SKM-1 treated with dmso at 0.1 percent for 144 hours (cell line): Measurements from ENCODE around the gene ESPL1.
"Not testable (repeated sequence)": the region's sequence is repeated elsewhere in the genome, so short reads cannot be mapped to it uniquely, and the experiment has no call there.

Experiments
- DNase-seq: peaks from one replicate; lab custom pipeline; 2025; ENCODE audit not compliant: unreplicated experiment; lab: John Stamatoyannopoulos, UW

Gene ESPL1

DNA sequence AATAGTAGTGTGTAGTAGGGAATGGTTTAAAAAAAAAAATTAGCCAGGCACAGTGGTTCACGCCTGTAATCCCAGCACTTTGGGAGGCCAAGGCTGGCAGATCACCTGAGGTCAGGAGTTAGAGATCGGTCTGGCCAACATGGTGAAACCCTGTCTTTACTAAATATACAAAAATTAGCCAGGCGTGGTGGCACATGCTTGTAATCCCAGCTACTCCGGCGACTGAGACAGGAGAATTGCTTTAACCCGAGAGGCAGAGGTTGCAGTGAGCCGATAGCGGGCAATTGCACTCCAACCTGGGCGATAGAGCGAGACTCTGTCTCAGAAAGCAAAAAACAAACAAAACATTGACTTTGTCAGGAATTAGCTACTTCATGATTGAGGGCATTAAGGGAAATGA lies 29.0 kb downstream of the ESPL1 start:
- DNase-seq, result not testable (repeated sequence)

DNA sequence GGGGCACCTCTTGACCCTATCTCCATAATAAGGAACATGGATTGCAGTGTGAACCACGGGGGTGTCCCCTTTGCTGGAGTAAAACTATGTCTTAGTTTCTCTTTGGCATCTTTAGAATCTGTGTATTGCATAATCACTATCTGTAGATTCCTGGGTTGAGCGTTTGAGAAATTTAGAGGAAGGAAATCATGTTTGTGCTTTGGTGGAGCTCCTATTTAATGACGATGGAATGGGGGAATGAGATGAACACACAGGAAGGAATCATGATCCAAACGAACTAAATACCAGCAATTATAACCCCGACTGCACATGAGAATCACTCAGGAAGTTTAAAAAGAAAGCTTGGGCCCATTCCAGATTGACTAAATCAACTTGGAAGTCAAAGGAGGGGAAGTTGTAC lies 30.1 kb downstream of the ESPL1 start:
- no peak for DNase-seq

DNA sequence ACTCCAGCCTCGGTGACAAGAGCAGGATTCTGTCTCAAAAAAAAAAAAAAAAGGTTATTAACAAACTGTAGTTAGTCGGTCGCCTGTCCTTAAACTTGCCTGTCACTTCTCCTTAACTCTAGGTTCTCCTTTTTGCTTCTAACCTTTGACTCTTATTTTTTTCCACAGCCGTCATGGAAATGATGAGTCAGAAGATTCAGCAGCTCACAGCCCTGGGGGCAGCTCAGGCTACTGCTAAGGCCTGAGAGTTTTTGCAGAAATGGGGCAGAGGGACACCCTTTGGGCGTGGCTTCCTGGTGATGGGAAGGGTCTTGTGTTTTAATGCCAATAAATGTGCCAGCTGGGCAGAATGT lies 31.0 kb downstream of the ESPL1 start:
- peak; percentile 59 for DNase-seq

DNA sequence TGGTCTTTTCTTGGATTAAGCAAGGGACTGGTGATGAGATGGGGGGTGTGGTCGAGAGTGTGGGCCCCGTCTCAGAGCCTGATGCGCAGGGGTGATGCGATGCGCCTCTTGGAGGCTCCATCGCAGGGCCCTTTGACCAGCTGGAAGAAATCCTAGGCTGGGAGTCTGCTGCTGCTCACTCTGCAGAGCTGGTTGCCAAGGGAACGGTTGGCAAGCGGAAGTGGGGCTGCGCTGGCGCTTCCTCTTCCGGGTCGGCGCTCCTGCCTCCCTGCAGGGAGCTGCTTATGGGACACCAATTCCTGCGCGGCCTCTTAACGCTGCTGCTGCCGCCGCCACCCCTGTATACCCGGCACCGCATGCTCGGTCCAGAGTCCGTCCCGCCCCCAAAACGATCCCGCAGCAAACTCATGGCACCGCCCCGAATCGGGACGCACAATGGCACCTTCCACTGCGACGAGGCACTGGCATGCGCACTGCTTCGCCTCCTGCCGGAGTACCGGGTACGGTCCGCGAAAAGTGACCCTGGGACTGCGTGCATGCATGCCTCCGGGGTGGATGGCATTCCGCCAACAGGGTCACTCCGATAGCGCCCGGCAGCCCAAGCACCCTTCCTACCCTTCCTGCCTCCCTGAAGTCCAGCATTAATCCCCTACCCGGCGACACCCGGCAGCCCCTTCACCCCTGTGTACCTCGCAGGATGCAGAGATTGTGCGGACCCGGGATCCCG lies 31.5 kb downstream of the ESPL1 start, which contains the start of gene MYG1:
Gene MYG1 (plus strand): TSS at position 242 of the 727 bp plus-strand sequence. CDS start 43 bp downstream, at position 285.
- DNase-seq, result peak; percentile 63

DNA sequence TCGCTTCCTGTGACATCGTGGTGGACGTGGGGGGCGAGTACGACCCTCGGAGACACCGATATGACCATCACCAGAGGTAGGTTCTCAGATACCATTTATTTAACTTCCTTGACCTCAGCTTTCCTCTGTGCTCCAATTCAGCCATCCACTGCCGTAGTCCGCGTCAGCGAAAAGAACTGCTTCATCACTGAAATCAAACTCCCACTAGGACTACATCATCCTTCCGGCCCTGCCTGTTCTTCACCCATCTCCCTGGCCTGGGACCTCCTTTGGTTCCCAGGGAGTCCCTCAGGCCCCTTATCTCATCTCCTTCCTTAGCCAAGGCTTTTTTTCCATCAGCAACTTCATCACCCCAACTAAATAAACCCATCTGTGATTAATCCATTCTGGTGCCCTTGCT lies 32.1 kb downstream of the ESPL1 start:
- DNase-seq, result no peak

DNA sequence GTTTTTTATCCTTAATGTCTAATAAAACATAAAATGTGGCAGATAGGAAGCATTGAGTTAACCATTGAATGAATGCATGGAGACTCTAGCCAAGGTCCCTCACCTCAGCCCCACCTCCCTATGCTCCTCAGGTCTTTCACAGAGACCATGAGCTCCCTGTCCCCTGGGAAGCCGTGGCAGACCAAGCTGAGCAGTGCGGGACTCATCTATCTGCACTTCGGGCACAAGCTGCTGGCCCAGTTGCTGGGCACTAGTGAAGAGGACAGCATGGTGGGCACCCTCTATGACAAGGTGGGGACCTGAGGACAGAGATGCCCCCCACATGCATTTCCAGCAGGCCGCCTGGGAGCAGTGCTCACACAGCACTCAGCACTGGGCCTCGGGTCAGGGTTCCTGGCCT lies 34.8 kb downstream of the ESPL1 start:
- no peak for DNase-seq

DNA sequence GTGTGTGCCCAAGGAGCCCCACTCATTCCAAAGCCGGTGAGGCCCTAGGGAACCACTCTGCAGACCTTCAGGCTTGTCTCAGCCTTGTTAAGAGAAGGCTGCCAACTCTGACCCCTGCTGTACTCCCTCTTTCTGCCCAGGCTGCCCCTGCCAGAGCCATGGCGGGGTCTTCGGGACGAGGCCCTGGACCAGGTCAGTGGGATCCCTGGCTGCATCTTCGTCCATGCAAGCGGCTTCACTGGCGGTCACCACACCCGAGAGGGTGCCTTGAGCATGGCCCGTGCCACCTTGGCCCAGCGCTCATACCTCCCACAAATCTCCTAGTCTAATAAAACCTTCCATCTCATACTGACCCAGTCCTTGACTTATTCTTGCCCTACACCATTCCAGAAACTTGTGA lies 38.7 kb downstream of the ESPL1 start:
- DNase-seq, result no peak

DNA sequence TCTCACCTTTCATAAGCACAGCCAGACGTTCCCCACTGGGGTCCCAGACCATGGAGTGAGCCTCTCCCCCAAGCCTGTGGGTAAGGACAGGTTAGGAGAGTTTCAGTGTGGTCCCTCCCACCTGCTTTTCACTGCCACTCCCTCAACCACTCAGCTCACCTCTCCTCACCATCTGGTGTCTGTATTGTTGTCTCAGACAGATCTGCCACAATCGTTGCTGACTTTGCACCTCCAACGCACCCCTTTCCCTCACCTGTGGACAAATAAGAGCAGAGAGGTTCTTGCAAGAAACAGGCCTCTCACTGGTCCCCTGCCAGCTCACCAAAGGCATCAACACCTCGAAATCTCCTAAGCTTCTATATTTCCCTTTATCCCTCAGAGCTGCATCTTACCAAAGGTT lies 40.2 kb downstream of the ESPL1 start:
- no peak for DNase-seq

DNA sequence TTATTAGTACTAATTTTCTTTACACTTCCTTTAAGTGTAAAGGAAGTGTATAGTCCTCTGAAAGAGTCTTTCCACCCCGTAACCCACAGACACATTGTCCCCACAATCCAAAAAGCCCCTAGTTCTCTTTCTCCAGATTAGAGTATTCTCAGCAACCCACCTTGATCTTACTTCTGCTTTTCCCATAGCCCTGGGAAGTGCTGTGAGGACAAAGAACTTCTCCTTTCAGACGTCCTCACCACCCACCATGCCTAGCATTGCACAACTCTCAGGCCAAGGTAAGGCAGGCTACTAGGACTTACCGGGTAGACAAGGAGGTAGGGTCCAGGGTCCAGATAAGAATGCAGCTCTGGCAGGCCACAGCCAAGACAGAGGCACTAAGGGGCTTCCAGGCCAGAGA lies 45.9 kb downstream of the ESPL1 start:
- DNase-seq, result no peak

DNA sequence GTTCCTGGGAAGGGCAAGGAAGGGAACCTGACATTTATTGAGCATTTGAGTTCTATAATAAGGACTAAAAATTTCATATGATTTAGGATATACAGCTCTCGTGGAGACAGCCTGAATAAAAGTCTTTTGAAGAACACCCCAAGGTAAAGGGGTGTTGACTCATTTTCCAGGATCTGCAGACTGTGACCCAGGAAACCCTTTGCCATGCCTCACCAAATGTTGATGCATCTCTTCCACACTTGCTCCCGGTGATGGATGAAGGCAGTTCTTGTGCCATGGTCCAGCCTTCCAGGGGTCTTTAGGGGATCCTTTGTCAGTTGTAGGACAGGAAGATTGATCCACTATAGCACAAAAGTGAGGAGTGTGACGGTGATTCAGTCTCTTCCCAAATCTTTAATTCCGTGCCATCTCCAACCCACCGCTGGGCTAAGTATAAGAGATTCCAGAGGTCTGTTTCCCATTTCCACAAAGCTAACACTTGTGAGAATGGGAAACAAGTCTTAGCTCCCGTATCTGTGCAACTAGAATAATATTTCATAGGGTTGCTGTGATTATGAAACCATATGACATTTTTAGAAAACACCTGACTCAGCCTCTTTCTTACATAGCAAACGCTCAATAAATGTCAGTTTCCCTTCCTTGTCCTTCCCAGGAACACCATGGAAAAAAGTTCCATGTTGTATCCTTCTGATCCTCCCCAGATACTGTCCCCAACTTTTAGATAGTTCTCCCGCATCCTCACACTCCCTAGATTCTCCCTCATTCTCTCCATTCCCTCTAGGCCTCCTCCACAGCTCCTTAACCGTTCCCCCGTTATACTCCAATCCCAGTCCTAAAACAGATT lies 52.5 kb downstream of the ESPL1 start:
- no peak for DNase-seq

DNA sequence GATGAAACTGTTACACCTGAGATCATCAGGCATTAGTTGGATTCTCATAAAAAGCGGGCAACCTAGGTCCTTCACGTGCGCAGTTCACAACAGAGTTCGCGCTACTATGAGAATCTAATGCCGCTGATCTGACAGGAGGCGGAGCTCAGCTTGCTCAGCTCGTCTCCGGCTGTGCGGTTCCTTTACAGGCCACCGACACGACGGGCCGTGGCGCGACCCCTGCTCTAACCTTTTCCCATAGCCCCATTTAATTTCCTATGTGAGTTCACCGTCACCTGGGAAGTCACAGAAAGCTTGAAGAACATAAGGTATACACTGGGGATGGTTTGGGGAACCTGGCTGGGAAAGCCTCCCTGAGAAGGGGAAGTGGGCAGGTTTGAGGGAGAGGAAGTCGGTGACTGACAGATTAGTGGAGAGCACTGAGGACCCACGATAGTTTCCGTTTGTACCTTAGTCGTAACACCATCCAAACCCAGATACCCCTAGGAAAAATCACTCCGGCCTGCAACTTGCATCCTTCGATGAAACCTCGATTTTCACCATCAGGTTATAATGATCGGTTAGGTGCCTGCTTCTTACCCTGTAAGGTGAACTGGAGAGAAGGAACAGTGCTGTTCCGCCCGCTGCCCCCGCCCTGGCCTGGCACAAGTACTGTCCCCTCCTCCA lies 56.1 kb downstream of the ESPL1 start:
- peak; percentile 40 for DNase-seq

DNA sequence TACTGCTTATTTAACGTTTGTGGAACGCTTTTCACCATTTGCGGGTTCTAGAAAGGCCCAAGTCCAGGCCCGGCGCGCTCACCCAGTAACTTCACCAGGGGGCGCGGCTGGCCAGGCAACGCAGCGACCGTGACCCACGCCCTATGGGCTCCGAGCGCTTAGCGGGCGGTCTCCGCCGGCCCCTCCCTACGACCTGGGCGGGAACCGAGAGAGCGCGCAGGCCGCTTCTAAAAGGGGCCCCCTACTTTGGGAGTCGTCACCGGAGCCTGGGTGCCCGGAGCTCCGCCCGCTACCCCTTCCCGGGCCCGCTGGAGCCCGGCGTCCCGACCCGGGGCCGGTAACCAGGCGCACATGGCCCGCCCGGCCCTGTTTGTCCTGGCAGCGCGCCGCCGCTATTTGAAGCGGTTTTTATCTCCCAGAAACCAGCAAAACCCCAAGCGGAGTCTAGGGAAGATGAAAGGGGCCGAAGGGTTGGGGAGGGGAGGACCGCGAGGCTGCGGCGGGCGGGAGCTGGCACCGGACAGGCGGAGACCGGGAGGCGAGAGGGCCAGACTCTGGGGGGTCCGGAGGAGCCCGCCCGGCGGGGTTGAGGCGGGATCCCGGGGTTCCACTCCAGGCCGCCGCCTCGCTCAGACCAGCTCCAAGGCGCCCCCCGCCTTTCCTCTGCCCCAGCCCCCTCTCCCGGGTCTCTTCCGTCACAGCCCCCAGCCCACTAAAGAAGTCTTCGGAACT lies 56.8 kb downstream of the ESPL1 start:
- peak; percentile 42 for DNase-seq

DNA sequence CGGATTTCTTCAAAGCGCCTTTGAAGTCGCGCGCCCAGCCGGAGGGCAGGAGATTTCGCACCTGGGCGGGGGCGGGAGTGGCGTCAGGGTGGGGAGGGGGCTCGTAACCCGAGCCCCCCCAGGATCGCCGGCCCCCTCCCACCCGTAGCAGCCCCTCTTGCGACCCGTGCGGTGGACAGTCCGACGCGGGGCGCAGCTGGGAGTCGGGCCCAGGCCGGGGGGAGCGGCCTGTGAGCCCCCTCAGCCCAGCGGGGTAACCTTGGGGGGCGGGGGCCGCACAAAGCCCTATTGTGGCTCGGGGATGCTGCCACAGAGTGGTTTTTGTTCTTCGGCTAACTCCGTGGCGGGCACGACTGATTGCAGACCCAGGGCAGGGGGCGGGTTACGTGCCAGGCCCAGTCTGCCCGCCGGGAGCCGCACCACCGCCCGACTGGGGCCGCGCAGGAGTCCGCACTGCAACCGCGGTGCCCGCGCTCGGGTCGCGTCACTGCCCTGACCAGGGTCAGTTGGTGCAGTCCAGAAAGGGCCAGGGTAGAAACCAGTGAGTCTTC lies 57.5 kb downstream of the ESPL1 start:
- no peak for DNase-seq

DNA sequence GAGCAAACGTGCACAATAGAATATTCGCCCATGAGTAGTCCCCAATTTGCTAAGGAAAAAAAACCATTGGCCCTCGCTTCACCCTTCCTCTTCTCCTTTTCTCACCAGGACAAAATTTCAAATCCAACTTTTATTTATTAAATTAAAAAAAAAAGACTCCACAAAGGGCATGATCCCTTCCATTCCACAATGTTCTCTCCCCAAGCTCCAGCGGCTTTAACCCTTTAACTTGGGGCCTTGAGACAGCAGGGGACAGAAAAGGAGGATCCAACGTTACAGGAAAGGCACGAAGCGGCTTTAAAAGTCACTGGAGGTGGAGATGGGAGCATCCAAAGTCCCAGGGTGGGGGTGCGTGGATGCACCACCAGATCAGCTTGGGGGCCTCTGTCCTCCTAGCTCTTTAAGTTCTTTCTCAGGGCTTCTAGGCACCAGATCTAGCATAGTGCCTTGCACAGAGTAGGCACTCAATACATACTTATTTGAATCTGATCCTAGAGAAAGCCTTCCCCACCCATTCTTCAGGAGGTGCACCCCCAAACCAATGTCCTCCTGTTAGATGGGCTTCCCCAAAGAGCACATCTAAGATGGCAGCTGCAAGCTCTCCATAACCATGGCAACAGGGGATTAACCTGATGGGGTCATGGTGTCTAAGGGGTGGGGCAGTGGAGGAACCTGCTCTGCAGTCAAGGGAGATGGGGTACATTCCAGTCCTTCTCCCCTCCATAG lies 58.5 kb downstream of the ESPL1 start:
- DNase-seq, result no peak

DNA sequence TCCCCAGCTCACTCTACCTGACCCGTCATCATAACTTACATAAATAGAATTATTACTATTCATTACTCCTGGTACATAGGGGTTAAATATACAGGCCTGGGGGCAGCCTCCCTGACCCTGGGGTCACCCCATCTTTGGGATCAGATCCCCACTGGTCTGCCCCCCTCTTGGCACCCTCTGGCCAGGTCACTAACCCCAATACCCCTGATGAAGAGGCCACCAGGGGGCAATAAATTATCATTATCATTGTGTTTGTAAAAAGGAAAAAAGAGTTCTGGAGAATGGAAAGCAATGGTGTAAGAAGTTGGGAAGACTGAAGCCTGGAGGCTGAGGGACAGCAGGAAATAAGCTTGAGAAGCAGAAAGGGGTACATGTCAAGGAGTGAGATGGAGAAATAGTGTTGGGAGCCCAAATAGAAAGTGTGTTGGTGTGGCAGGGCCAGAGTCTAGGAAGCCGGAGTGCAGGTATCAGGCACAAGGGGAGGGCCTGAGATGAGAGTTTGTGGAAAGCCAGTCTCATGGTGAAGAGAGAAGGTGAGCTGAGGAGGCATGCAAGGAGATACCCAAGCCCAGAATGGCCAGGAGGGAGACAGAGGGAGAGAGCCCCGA lies 59.4 kb downstream of the ESPL1 start:
- DNase-seq, result no peak

DNA sequence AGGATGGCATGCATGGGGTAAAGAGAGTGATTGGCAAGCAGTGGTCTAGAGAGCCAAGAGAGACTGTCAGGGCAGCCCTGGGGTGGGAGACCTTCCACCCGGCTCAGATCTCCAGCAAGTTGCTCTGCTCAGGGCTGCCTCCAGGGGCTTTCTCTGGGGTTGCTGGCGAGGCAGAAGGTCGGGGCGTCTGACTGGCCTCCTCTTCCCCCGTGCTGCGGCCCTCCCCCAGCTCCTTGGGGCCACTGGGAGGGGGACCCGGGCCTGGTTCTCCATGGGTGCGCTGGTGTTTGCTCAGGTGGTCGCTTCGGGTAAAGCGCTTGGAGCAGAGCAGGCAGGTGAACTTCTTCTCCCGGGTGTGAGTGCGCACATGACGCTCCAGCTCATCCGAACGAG lies 59.9 kb downstream of the ESPL1 start:
- no peak for DNase-seq

DNA sequence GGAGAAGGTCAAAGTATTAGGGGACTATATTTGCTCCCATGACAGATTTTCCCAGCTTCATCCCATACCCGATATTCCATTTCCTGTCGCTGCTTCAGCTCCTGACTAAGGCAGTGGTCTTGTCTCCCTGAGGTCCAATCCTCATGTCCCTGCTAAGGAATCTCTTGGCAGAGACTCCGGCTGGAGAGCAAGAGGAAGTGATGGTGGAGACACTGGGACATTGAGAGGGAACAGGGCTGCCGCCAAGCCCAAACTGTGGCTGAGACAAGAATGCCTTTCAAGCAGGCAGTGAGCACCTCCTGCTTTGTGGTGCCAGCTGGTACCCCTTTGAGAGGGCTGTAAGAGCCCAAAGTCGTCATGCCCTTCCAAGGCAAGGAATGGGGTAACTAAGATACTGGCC lies 62.6 kb downstream of the ESPL1 start:
- no peak for DNase-seq

DNA sequence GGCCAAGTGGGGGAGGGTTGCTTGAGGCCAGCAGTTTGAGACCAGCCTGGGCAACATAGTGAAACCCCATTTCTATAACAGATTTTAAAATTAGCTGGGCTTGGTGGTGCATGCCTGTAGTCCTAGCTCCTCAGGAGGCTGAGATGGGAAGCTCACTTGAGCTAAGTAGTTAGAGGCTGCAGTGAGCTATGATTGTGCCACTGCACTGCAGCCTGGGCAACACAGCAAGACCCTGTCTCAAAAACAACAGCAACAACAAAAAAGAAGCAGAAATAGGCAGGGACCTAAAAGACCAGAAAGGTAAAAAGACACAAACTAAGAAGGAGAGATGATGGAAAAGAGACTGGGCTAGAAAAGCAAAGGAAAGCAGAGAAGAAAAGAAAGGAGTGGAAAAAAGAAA lies 64.2 kb downstream of the ESPL1 start:
- DNase-seq, result not testable (repeated sequence)

DNA sequence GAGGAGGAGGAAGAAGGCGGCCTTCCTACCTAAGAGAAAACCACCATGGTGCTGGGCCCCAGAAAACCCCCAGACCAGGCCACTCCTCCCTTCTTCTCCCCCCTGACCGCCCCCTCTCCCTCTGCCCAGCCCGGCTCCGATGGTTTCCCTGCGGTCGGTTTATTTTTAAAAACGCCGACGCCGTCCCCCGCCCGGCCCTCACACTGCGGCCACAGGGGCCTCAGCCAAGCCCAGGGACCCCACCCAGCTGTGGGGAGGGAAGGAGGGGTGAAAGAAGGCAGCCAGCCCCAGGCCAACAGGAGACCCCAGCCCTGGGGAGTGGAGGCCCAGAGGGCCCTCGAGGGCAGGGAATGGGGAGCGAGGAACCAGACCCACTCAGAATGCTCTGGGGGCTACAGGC lies 64.6 kb downstream of the ESPL1 start:
- no peak for DNase-seq

DNA sequence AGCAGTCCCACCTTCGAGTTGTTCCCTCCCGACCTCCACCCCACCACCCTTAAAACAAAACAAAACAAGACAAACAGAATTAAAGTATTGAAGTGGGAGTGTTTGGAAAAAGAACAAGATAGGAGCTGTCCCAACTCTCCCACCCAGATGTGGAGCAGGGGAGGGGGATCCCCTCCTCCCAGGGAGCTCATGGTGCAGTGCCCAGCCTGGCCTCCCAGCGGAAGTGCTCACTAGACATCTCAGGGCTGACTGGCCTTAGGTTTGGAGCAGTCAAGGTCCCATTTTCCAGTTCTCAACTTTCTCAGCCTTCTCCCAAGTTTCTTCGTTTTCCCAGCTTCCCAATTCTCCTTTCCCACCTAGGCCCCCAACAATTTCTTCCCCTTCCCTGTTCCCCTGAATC lies 65.2 kb downstream of the ESPL1 start:
- DNase-seq, result no peak
